ENCODE data around the gene HPCAL1. TPM values are rescaled to one million over a fixed set of nuclear protein-coding genes. Genes with fewer than 3 reads are reported as not detected.

The HPCAL1 gene
- total and polyA plus RNA-seq, 3 donors from 2014 or later, result 99.5 to 263 (median 215) TPM

- Histone ChIP-seq H3K36me3 (ENCODE audit: low read depth, missing control alignments) (no peaks in the 10 kb centered on the region), H3K4me3 (no peak overlapping the region), H3K9me3 (no peaks in the 10 kb centered on the region), H3K27ac (no peak overlapping the region), H3K4me1 (no peaks in the 10 kb centered on the region), H3K27me3 (no peaks in the 10 kb centered on the region)
- no peak for DNase-seq
- intact Hi-C loops (cut with DNase I; ENCODE audit: low total_unique reads), result no loop called here
- WGBS, 2 donors, result 71 to 94% methylated on average over 2 of the region's 2 CpGs
- no peak for TF ChIP-seq POLR2A (IDR thresholded peaks at IDR 0.05)
- no peak for TF ChIP-seq CTCF (IDR thresholded peaks at IDR 0.05)
Measured at GRCh38 chr2:10471955-10472354, 169.3 kb downstream of the HPCAL1 start.

GRCh38 chr2:10473121-10473756 lies 170.5 kb downstream of the HPCAL1 start:
- TF ChIP-seq POLR2A (IDR thresholded peaks at IDR 0.05) (no peak), CTCF (IDR thresholded peaks at IDR 0.05) (no peak)
- H3K4me3 ChIP-seq, result no peak overlapping the region
- DNase-seq, result no peak
- intact Hi-C loops (cut with DNase I; ENCODE audit: low total_unique reads), result no loop called here
- no peaks in the 10 kb centered on the region for H3K4me1 ChIP-seq
- no peaks in the 10 kb centered on the region for H3K27me3 ChIP-seq
- no peaks in the 10 kb centered on the region for H3K9me3 ChIP-seq
- H3K27ac ChIP-seq, result no peak overlapping the region
- H3K36me3 ChIP-seq (ENCODE audit: low read depth, missing control alignments), result no peaks in the 10 kb centered on the region
- 83 to 89% methylated on average over 5 of the region's 5 CpGs for WGBS, 2 donors

- Histone ChIP-seq H3K27me3 (no peaks in the 10 kb centered on the region), H3K9me3 (no peaks in the 10 kb centered on the region), H3K27ac (no peak overlapping the region), H3K4me3 (no peak overlapping the region), H3K36me3 (ENCODE audit: low read depth, missing control alignments) (no peaks in the 10 kb centered on the region), H3K4me1 (no peaks in the 10 kb centered on the region)
- intact Hi-C loops (cut with DNase I; ENCODE audit: low total_unique reads), result no loop called here
- TF ChIP-seq CTCF (IDR thresholded peaks at IDR 0.05), result no peak
- TF ChIP-seq POLR2A (IDR thresholded peaks at IDR 0.05), result no peak
- WGBS, 2 donors, result 90 to 94% methylated on average over 7 to 21 of the region's 21 CpGs
- no peak for DNase-seq
Measured at GRCh38 chr2:10475221-10475722, 172.6 kb downstream of the HPCAL1 start.

DNA sequence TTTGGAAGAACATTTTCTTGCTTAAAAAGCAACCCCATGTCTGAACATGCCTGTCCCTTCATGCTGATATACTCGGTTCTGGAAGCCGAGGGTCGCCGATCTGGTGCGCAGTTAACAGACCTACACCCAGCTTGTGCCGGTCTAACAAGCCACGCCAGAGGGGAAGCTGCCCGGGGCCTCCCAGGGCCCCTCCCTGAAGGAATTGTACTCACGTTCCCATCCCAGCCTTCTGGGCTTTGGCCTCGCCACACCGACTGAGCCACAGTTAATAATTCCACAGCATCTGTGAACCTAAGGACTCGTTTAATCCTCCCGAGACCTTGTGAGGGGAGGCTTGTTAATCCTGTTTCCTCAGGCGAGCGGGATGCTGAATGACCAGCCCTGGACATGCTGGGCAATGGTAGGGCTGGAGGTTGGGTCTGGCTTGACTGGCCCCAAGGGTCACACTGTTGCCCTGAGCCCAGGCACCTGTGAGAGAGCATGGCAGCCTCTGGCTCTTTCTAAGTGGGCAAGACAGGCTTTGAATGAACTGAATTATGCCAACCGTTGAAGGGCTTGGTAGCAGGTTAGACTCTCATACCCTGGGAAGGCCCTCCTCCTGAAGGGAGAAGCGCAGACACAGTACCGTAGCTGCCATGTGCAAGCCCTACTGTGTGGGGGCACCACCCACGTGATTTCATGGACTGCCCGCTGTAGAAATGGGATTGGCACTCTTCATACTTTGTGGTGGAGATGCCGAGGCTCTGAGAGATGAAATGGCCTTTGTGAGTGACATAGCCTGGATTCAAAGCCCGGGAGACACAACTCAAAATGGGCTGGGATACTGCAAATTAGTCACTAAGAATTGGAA lies 173.3 kb downstream of the HPCAL1 start:
- Histone ChIP-seq H3K4me3 (no peak overlapping the region), H3K4me1 (no peaks in the 10 kb centered on the region), H3K27ac (no peak overlapping the region), H3K36me3 (ENCODE audit: low read depth, missing control alignments) (no peaks in the 10 kb centered on the region), H3K9me3 (no peaks in the 10 kb centered on the region), H3K27me3 (no peaks in the 10 kb centered on the region)
- DNase-seq, result no peak
- WGBS, 2 donors, result 93% methylated on average over 16 to 22 of the region's 22 CpGs
- no peak for TF ChIP-seq CTCF (IDR thresholded peaks at IDR 0.05)
- no peak for TF ChIP-seq POLR2A (IDR thresholded peaks at IDR 0.05)
- intact Hi-C loops (cut with DNase I; ENCODE audit: low total_unique reads), result no loop called here

All from testis (tissue), 3 donors.